HG02763 (cell line): Measurements from ENCODE around the gene PIM1.
"Not testable (repeated sequence)": the region's sequence is repeated elsewhere in the genome, so short reads cannot be mapped to it uniquely, and the experiment has no call there.

Source experiments
- ATAC-seq: cut with Tn5 transposase; IDR thresholded peaks from one replicate; pipeline ENCODE4 v1.9.1; 2021; ENCODE audit warnings: mild to moderate bottlenecking, moderate library complexity; ENCODE audit not compliant: unreplicated experiment

Gene PIM1

DNA sequence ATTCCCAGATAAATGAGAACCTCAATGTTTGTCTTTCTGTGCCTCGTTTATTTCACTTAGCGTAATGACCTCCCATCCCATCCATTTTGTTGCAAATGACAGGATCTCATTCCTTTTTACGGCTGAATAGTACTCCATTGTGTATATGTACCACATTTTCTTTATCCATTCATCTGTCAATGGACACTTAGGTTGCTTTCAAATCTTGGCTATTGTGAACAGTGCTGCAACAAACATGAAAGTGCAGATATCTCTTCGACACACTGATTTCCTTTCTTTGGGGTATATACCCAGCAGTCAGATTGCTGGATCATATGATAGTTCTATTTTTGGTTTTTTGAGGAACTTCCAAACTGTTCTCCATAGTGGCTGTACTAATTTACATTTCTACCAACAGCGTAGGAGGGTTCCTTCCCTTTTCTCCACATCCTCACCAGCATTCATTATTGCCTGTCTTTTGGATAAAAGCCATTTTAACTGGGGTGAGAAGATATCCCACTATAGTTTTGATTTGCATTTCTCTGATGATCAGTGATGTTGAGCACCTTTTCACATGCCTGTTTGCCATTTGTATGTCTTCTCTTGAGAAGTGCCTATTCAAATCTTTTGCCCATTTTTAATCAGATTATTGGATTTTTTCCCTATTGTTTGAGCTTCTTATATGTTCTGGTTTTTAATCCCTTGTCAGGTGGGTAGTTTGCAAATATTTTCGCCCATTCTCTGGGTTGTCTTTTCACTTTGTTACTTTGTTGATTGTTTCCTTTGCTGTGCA, 16.2 kb downstream of the PIM1 start:
- ATAC-seq = not testable (repeated sequence)

DNA sequence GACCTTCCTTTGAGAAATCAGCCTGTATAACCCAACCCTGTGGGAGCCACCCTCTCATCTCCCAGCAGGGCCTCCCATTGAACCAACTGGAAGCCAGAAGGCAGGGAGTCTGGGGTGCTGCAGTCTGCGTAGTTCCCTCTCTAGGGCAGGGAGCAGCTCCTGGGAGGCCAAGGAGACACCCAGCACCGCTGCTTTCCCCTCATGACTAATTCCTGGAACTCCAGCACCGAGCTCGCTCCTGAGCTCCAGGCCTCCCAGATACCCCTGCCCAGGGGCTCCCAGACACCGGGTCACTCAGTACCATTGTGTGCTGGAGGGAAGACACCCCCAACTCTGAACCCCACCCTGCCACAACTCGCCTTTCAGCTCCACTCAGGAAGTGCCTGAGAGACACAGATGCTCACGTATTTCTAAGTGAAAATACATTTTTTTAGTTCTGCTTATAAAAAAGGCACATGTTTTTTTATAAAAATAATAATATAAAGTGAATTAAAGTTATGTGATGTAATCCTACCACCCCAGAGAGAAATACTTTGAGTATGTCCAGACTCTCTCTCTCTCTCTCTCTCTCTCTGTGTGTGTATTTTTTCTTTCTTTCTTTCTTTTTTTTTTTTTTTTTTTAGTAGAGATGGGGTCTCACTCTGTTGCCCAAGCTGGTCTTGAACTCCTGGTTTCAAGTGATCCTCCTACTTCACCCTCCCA, 17.5 kb downstream of the PIM1 start:
- no peak for ATAC-seq

DNA sequence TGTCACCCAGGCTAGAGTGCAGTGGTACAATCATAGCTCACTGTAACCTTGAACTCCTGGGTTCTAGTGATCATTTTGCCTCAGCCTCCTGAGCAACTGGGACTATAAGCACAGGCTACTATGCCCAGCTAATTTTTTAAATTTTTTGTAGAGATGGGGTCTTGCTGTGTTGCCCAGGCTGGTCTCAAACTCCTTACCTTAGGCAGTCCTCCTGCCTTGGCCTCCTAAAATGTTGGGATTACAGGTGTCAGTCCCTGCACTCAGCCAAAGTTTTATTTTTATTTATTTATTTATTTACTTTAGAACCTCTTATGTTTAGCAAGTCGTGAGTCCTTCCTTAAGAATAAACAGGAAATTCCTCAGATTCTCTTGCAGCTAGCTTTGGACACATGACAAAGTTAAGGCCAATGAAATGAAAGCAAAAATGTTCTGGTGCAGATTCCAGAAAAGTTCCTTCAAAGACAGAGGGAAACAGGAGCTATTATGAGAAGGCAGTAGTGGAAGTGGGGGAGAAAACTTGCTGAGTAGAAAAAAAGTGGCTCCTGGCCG, 19.1 kb downstream of the PIM1 start:
- no peak for ATAC-seq

DNA sequence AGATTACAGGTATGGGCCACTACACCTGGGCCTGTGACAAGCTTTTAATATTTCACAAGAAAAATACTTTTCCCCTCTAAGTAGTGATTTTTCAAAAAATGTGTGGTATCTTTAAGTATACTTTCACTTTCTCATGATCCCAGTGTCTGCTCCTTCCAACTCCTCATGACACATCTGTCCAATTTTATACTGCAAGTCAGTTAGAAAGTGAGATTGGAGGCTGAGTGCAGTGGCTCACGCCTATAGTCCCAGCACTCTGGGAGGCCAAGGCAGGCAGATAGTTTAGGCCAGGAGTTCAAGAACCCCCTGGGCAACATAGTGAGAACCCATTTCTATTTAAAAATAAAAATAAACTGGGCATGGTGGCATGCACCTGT, 20.2 kb downstream of the PIM1 start:
- ATAC-seq = no peak

DNA sequence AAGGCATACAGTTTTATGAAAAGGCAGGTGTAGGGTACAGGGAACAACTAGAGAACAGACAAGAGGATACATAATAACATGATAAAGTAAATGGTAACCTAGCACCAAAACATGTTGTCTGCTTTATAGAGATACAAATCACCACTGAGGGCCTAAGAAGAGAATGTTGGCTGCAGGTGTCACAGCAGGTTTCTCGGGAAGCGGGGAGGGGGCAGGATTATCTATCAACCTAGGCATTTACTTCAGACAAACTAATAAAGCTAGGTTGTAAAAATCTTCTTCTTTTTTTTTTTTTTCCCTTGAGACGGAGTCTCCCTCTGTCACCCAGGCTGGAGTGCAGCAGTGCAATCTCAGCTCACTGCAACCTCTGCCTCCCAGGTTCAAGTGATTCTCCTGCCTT, 22.7 kb downstream of the PIM1 start:
- ATAC-seq = no peak

DNA sequence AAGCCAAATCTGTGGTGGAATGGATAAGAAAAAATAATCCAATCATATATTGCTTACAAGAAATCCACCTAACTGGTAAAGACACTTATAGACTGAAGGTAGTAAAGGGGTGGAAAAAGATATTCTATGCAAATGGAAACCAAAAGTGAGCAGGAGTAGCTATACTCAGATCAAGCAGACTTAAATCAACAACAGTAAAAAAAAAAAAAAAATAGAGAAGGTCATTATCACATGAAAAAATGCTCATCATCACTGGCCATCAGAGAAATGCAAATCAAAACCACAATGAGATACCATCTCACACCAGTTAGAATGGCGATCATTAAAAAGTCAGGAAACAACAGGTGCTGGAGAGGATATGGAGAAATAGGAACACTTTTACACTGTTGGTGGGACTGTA, 24.9 kb downstream of the PIM1 start:
- ATAC-seq = not testable (repeated sequence)

DNA sequence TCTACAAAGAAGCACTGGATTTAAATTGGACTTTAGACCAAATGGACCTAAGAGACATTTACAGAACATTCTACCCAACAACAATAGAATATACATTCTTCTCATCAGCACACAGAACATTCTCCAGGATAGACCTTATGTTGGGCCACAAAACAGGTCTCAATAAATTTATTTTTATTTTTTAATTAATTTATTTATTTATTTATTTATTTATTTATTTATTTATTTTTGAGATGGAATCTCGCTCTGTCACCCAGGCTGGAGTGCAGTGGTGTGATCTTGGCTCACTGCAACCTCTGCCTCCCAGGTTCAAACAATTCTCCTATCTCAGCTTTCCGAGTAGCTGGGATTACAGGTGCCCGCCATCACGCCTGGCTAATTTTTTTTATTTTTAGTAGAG, 26.5 kb downstream of the PIM1 start:
- not testable (repeated sequence) for ATAC-seq

DNA sequence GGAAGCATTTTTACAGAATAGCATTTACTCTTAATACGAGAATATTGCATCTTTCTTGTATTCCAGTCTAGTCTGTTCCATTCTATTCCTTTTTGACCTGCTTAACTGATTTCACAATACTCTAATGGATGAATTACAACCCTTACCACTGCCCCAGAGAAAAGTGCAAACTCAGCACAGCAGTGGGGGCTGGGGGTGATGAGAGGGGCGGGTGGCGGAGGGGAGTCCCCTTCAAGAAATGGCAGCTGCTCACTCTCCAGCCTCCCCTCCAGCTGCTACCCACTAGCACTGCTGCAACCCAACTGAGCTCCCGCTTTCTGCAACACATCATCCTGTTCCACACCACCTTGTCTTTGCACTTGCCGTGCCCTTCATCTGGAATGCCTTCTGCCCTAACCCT, 30.1 kb downstream of the PIM1 start:
- ATAC-seq = no peak

DNA sequence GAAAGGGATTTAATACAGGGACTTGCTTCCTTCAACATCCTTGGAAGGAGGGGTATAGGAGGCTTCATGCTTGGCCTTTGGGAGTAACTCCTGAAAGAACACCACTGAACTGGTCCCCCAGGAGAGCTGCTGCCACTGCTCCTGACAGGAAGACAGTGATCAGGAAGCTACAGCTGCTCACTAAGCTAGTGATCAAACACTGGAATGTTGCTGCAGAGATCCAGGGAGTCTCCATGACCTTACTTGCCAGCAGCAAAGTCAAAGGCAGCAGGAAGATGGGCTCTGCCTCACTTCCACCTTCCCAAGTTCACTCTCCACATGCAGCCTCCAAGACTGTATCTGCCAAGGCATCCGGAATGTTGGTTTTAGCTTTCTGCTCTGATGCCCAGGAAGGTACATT, 31.8 kb downstream of the PIM1 start:
- ATAC-seq = no peak

DNA sequence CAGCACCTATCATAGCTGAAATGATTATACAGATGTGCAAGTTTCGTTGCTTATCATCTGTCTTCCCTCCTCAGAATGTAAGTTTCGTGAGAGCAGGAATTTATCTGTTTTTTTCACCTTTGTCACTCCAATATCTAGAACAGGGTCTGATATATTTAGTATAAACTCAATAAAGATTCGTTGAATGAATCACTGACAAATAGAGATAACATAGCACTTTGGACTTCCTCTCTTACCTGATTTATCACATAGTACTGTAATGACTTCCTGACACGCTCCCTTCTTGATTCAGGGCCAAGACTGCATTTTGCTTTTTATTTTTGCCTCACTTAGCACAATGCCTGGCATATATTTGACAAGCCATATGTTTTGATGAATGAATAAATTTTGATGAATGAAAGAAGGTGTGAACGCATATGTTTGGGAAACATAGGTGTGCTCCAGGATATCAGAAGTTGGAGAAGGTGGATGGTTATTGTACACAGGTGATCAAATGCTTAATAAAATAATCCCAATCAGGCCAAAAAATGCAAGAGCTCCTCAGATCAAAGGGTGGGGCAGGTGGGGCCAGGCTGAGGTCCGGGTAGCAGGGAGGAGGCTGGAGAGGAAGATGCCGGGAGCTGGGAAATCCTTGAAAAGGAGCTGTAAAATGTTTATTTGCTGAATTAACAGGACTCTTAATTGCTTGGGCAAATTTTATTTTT, 33.0 kb downstream of the PIM1 start:
- ATAC-seq = no peak

DNA sequence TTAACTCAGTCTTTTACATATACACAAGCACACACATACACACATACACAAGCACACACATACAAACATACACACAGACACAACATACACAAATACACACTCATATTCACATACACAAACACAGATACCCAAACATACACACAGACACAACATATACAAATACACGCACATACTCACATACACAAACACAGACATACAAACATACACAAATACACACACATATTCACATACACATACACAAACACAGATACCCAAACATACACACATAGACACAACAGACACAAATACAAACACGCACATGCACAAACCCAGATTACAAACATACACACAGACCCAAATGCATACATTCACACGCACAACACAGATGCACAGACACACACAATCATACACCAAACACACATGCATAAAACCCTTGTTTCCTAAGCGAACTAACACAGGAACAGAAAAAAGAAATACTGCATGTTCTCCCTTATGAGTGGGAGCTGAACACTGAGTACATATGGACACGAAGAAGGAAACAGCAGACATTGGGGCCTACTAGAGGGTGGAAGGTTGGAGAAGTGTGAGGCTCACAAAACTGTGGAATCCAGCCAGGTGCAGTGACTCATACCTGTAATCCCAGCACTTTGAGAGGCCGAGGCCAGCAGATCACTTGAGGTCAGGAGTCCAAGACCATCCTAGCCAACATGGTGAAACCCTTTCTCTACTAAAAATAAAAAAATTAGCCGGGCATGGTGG, 34.2 kb downstream of the PIM1 start:
- ATAC-seq = no peak

DNA sequence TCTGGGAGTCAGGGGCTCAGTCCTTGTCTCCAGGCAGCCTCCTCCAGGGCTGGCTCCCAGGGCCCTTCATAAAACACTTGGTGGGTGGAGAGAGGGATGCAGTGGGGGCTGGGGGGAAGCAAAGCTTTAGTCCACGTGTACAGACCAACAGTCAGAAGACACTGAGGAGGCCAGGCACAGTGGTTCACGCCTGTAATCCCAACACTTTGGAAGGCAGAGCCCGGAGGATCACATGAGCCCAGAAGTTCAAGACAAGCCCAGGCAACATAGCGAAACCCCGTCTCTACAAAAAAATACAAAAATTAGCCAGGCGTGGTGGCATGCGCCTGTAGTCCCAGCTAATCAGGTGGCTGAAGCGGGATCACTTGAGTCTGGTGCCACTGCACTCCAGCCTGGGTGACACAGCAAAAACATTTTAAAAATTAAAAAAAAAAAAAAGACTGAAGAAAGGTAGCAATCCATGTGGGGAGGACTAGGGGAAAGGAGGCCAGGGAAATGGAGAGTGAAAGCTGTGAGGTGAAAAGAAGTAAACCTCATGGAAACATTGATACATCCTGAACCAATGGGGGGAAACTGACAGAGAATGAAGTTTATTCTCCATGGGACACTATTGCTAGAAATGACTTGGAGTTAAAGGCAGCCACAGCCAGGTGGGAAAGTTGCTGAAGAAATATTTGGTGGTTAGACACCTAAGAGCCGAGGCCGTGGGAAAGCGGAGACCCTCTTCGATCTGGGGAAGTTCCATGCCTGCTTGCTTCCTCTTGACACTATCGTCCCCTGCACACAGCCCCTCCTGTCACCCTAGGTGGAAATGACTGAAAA, 35.4 kb downstream of the PIM1 start:
- no peak for ATAC-seq

DNA sequence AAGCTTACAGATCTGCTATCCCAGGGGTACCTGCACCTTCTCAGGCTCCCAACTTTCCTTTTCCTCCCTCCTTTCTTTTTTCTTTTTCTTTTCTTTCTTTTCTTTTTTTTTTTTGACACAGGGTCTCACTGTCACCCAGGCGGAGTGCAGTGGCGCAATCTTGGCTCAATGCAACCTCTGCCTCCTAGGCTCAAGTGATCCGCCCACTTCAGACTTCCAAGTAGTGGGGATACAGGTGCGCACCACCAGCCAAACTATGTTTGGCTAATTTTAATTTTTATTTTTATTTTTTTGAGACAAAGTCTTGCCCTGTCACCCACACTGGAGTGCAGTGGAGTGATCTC, 36.0 kb downstream of the PIM1 start:
- no peak for ATAC-seq

DNA sequence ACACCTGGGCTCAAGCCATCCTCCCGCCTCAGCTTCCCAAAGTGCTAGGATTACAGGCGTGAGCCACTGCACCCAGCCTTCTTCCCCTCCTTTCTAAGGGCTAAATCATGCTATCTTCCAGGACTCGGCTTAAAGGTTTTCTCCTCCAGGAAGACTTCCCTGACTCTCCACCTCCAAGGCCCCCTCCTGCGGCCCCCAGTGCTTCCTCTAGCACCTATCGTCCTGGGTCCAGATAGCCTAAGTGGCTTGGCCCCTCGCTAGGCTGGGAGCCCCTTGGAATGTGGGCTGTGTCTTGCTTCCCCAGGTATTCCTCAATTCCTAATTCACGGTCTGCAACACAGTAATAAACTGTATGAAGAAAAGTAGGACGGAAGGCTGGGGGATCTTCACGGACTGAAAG, 36.7 kb downstream of the PIM1 start:
- ATAC-seq = no peak

DNA sequence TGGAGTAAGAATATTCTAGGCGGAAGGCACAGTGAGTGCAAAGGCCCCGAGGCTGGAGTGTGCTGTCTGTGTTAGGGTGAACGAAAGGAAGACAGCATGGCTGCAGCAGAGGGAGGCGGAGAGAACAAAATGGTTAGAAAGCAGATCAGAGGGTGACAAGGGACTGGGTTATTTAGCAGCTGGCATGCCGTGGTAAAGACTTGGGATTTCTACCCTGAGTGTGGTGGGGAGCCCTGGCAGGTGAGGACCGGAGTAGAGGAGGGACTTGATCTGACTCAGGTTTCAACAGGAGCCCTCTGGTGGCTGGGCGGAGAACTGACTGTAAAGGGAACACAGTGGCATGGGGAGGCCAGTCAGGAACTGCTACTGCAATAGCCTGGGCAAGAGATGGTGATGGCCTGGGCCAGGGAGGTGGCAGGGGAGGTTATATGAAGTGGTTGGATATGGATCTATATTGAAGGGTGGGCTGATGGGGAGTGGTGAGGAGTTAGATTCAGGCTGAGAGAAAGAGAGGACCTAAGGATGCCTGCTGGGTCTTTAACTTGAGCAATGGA, 38.0 kb downstream of the PIM1 start:
- no peak for ATAC-seq

DNA sequence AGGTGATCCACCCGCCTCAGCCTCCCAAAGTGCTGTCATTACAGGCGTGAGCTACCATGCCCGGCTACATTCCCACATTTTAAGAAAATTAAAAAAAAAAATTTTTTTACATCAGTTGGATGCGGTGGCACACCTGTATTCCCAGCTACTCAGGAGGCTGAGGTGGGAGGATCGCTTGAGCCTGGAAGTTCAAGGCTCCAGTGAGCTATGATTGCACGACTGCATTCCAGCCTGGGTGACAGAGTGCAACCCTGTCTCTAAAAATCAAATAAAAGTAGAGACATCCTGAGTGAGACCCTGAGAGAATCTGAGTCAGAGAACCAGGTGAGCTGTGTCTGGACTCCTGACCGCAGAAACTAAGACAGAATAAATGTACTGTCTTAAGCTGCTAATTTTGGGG, 38.8 kb downstream of the PIM1 start:
- ATAC-seq = no peak

DNA sequence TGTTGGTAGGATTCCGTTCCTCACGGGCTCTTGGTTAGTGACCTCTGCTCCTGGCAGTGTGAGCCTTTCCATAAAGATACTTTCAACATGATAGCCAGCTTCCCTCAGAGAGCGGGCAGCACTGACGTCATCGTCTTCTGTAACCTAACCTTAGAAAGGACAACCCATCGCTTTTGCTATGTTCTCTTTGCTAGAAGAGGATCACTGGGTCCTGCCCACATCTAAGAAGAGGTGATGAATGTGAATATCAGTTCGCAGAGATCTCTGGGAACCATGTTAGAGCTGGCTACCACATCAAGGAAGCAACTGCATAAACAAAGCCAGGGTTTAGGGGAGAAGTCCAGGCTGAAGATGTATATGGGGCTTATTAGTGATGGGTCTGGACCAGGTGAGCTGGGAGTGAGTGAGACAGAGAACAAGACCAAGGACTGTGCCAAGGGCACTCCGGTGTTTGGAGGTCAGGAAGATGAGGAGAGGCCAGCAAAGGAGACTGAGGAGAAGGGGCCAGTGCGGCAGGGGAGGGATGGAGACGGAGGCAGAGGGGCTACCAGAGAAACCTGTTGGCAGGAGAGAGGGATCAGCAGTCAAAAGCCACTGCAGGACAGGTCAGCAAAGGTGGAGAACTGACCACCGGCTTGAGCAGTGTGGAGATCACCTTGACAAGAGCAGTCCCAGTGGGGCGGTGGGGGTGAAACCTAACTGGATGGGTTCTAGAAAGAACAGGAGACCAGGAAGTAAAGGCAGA, 39.7 kb downstream of the PIM1 start:
- ATAC-seq = no peak

DNA sequence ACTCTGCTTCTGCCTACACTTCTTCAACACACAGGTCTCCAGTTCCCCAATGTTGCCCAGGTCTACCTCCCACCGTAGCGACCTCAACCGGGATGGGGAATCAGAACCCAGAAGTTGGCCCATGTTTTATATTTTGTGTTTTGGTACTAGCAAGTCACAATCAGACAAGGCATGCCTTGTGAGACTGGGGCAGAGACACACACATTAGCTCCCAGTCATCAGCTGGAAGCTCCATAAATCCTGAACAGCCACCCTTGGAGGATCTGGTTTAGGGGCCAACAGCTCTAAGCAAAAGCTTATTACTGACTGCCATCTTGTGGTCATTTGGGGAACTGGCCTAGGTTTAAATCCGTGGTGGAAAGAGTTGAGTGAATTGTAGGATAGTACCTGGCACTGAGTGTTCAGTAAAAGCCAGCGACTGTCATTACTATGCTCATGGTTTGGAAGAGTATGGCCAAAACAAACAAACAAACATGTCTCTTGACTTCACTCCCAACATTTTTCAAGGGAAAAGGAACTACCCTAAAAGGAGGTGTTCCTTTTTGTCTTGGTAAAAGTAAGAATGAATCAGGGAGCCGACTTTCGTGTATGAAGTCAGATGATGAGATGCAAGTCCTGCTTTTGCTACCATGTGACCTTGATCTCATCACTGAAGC, 40.5 kb downstream of the PIM1 start:
- no peak for ATAC-seq

DNA sequence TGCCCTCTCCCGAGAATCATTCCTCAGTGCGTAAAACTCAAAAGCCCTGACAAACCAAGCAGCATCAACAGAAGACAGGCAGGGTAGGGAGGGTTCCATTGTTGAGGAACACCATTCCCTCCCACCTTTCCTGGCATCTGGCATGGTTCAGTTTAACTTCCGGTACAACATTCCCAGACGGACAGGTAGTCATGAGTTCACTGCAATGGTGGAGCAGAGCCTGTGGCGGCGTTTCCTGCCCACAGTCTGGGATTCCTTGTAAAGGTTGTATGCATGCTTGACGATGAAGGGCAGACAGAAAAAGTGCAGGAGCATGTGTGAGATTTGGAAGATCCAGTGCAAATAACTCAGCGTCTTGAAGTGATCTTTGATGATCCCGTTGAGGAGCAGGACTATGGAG, 42.3 kb downstream of the PIM1 start:
- no peak for ATAC-seq
